B cell (primary cell): ENCODE results near the gene RBM26. TPM values are rescaled to one million over a fixed set of nuclear protein-coding genes. Genes with fewer than 3 reads are reported as not detected.

Source experiments
- ATAC-seq: fragments of 200-7000 bp; cut with Tn5 transposase; one replicate; pipeline ENCODE4 v1.10.0; 2021; ENCODE audit warnings: low read depth, mild to moderate bottlenecking, moderate number of reproducible peaks, moderate library complexity
- CTCF ChIA-PET: fragments of 350-600 bp; sonication (Branson Sonifier 250); formaldehyde crosslinking; loops from one replicate; lab custom pipeline; 2021; ENCODE audit warnings: antibody characterized with exemption, inconsistent platforms; lab: Charles Lee
- POLR2A ChIA-PET: fragments of 350-600 bp; sonication (Branson Sonifier 250); formaldehyde crosslinking; loops from one replicate; lab custom pipeline; 2021; ENCODE audit warnings: antibody characterized with exemption; lab: Charles Lee
- DNase-seq: peaks from one replicate; pipeline ENCODE4 v3.0.0; 2013
- H2AFZ ChIP-seq: 2 replicates; pipeline ENCODE4 v1.6.1; 2012; ENCODE audit warnings: mild to moderate bottlenecking, low read depth, low read length; ENCODE audit not compliant: insufficient read depth, poor library complexity, severe bottlenecking
- H3K27ac ChIP-seq, 2 donors: 1 replicate in 1 of 2; 2 replicates in 1 of 2; pipeline ENCODE4 v1.5.1; 2012 to 2013; ENCODE audit warnings: low read length in 2 of 2, mild to moderate bottlenecking in 2 of 2, moderate library complexity in 1 of 2
- H3K27me3 ChIP-seq, 4 experiments: fragments of 200-600 bp in 1 of 4; sonication (generic) in 1 of 4; replicated peaks in 1 of 4; 1 replicate in 2 of 4; 2 replicates in 2 of 4; pipeline versions ENCODE4 v1.6.1 to v1.7.0; 2013 to 2016; ENCODE audit warnings: low read length in 3 of 4, mild to moderate bottlenecking in 2 of 4, mixed read lengths in 1 of 4, moderate library complexity in 1 of 4; ENCODE audit not compliant: insufficient read depth in 4 of 4, control insufficient read depth in 3 of 4; ENCODE audit errors: control extremely low read depth in 1 of 4
- H3K36me3 ChIP-seq, 2 experiments: replicated peaks in 1 of 2; 1 replicate in 1 of 2; 2 replicates in 1 of 2; pipeline versions ENCODE4 v1.6.1 to v1.7.1; 2013; ENCODE audit warnings: low read length in 1 of 2; ENCODE audit not compliant: insufficient read depth in 2 of 2, control insufficient read depth in 1 of 2; ENCODE audit errors: control extremely low read depth in 1 of 2, extremely low read depth in 1 of 2
- H3K4me1 ChIP-seq, 2 donors: fragments of 200-600 bp in 1 of 2; sonication (generic) in 1 of 2; 1 replicate in 1 of 2; 2 replicates in 1 of 2; pipeline versions ENCODE4 v1.5.1 to v1.6.1; 2013 to 2017; ENCODE audit warnings: low read length in 2 of 2; ENCODE audit not compliant: control insufficient read depth in 2 of 2, insufficient read depth in 2 of 2
- H3K4me2 ChIP-seq: replicated peaks from 2 replicates; pipeline ENCODE3; 2012; ENCODE audit warnings: mild to moderate bottlenecking, low read depth, low read length; ENCODE audit not compliant: poor library complexity, severe bottlenecking
- H3K4me3 ChIP-seq, 5 experiments: fragments of 200-600 bp in 1 of 5; sonication (generic) in 1 of 5; 1 replicate in 3 of 5; 2 replicates in 2 of 5; pipeline versions ENCODE4 v1.5.1 to v1.7.0; 2011 to 2016; ENCODE audit warnings: low read length in 4 of 5, mild to moderate bottlenecking in 4 of 5, low read depth in 2 of 5, control low read depth in 1 of 5, moderate library complexity in 1 of 5; ENCODE audit not compliant: insufficient read depth in 1 of 5; ENCODE audit errors: control extremely low read depth in 1 of 5, extremely low read depth in 1 of 5
- H3K79me2 ChIP-seq: fragments of 200-600 bp; sonication (generic); one replicate; pipeline ENCODE4 v1.6.0; 2016; ENCODE audit warnings: low read length; ENCODE audit not compliant: control insufficient read depth, insufficient read depth
- H3K9ac ChIP-seq: fragments of 200-600 bp; sonication (generic); 2 replicates; pipeline ENCODE4 v1.6.1; 2017; ENCODE audit warnings: mild to moderate bottlenecking, low read length, moderate library complexity
- H3K9me3 ChIP-seq, 3 donors: one replicate each; pipeline versions ENCODE4 v1.6.1 to v1.7.1; 2013; ENCODE audit warnings: low read length in 2 of 3; ENCODE audit not compliant: control insufficient read depth in 2 of 3, insufficient read depth in 1 of 3; ENCODE audit errors: control extremely low read depth in 1 of 3
- H4K20me1 ChIP-seq: 2 replicates; pipeline ENCODE4 v1.6.0; 2012; ENCODE audit warnings: mild to moderate bottlenecking, low read length; ENCODE audit not compliant: insufficient read depth, control insufficient read depth, poor library complexity, severe bottlenecking
- H3K27ac Mint-ChIP-seq: one replicate; pipeline ENCODE4 v1.8.0; 2021; ENCODE audit warnings: mixed read lengths
- H3K27me3 Mint-ChIP-seq: one replicate; pipeline ENCODE4 v1.8.0; 2021; ENCODE audit warnings: mixed read lengths
- H3K4me1 Mint-ChIP-seq: one replicate; pipeline ENCODE4 v1.8.0; 2021; ENCODE audit warnings: mixed read lengths
- H3K4me3 Mint-ChIP-seq: one replicate; pipeline ENCODE4 v1.8.0; 2021; ENCODE audit warnings: mixed read lengths
- H3K9me3 Mint-ChIP-seq: one replicate; pipeline ENCODE4 v1.8.0; 2022; ENCODE audit warnings: mixed read lengths; ENCODE audit not compliant: insufficient read depth
- CTCF ChIP-seq: fragments of 200-600 bp; IDR thresholded peaks from one replicate; pipeline ENCODE4 v1.8.0; 2022; ENCODE audit warnings: antibody characterized with exemption, mild to moderate bottlenecking
- EZH2 ChIP-seq: IDR thresholded peaks from 2 replicates; pipeline ENCODE4 v1.6.1; 2012; ENCODE audit warnings: borderline replicate concordance, low read depth, mild to moderate bottlenecking, moderate library complexity, low read length; ENCODE audit not compliant: insufficient read depth, poor library complexity, severe bottlenecking
- WGBS: methylation state at CpG from one replicate; pipeline ENCODE4 v1.1.5; 2013; ENCODE audit warnings: missing lambda C conversion rate; ENCODE audit not compliant: insufficient coverage; 5-methylcytosine and 5-hydroxymethylcytosine counted together
- intact Hi-C: fragments of 100-400 bp; cut with micrococcal nuclease; formaldehyde crosslinking; loops from one replicate; pipeline ENCODE4 v1.10.0; 2022
- polyA plus RNA-seq: library from polyadenylated mRNA; depleted of rRNA; stranded (reverse); fragments of >200 nt; gene quantifications from 2 replicates; pipeline ENCODE4 v1.2.3, GENCODE V29; 2012
- total RNA-seq, 2 donors: library from RNA; stranded (reverse); fragments of 120-200 nt in 1 of 2; gene quantifications; 1 replicate in 1 of 2; 2 replicates in 1 of 2; pipeline versions ENCODE4 v1.2.3 to v1.2.4, GENCODE V29; 2013 to 2022

The RBM26 gene
- total and polyA plus RNA-seq, 2 donors (not counting 1 experiment from before 2014, with no cell fraction given), result 34.5 to 159 TPM

DNA sequence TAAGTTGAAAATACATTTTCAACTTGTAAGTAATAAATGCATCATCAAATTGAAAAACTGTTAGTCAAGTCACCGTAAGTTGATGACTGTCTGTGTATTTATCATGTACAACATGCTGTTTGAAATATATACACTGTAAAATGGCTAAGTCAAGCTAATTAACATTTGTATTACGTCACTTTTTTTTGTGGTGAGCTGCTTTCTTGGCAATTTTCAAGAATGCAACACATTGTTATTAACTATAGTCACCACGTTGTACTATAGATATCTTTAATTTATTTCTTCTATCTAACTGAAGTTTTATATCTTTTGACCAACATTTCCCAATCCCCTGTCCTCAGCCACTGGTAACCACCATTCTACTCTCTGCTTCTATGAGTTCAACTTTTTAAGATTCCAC is 57.0 kb downstream of the RBM26 start:
- intact Hi-C loops, result no loop called here
- Mint-ChIP-seq H3K4me3 (no peak overlapping the region), H3K4me1 (no peaks in the 10 kb centered on the region), H3K9me3 (no peaks in the 10 kb centered on the region), H3K27me3 (no peaks in the 10 kb centered on the region), H3K27ac (no peak overlapping the region)
- TF ChIP-seq CTCF, result no peak
- no peak for TF ChIP-seq EZH2
- Histone ChIP-seq H3K9me3 (no peaks in the 10 kb centered on the region), H3K9ac (no peak overlapping the region), H3K27ac (no peak overlapping the region), H3K27me3 (no peaks in the 10 kb centered on the region), H4K20me1 (no peaks in the 10 kb centered on the region), H2AFZ (no peak overlapping the region), H3K36me3 (peaks cover 12 to 53% of the 10 kb centered on the region in 2 experiments), H3K79me2 (no peaks in the 10 kb centered on the region), H3K4me2 (no peak overlapping the region), H3K4me3 (no peak overlapping the region), H3K4me1 (no peaks in the 10 kb centered on the region)
- CTCF ChIA-PET, result interaction anchor here (2.0 to 2.1 kb wide), 2 partner anchors 42 to 50 kb away, joined by 7 to 8 read pairs; no protein-coding TSS in a partner anchor
- DNase-seq (no peak), ATAC-seq (no peak)
- POLR2A ChIA-PET, result interaction anchor here (0.7 kb wide), 1 partner anchor 740 kb away, joined by 4 read pairs; no protein-coding TSS in a partner anchor
- no CpG with 5 or more reads among the region's 3 CpGs for WGBS

- WGBS, result no CpG with 5 or more reads among the region's 6 CpGs
- DNase-seq, result no peak
Measured at GRCh38 chr13:79346300-79346914, 59.6 kb downstream of the RBM26 start.

More at GRCh38 chr13:79346300-79346914, 59.6 kb downstream of the RBM26 start:
- no peak for ATAC-seq
- CTCF ChIA-PET, result no interaction called here
- Histone ChIP-seq H3K9me3 (no peaks in the 10 kb centered on the region), H3K4me2 (no peak overlapping the region), H3K9ac (no peak overlapping the region), H3K4me1 (no peaks in the 10 kb centered on the region), H2AFZ (no peak overlapping the region), H3K27me3 (no peaks in the 10 kb centered on the region), H3K27ac (no peak overlapping the region), H3K36me3 (peaks cover 15 to 52% of the 10 kb centered on the region in 2 experiments), H3K79me2 (no peaks in the 10 kb centered on the region), H3K4me3 (no peak overlapping the region), H4K20me1 (no peaks in the 10 kb centered on the region)
- Mint-ChIP-seq H3K27ac (no peak overlapping the region), H3K4me3 (no peak overlapping the region), H3K27me3 (no peaks in the 10 kb centered on the region), H3K9me3 (no peaks in the 10 kb centered on the region), H3K4me1 (no peaks in the 10 kb centered on the region)
- POLR2A ChIA-PET, result no interaction called here
- TF ChIP-seq CTCF (no peak), EZH2 (no peak)
- intact Hi-C loops, result no loop called here
